ENCODE measurements around the gene GPR84.

GPR84 gene

GRCh38 chr12:54390668-54391551 lies 26.6 kb upstream of the GPR84 start:
- DNase-seq: peak; percentile 11

DNA sequence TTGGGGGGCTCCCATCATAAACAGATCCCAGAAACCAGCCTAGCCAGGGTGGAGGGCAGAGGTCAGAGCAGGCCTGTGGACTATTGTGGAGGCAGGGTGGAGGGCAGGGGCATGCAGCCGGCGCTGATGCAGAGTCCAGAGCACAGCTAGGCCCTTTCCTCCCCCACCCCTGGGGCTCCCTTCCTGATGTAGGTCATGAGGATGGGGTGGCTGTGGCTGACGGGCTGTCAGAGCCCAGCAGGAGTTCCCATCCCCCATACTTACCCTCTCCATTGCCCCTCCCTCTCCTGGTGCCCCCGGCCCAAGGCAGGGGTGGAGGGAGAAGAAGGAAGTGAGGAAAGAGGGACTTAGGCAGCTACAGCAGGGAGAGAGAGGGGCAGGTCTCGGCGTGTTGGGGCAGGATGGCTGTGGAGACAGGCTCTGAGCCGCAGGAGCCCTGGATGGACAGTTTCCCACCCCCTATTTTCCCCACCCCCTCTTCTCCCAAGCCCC lies 25.9 kb upstream of the GPR84 start:
- peak; percentile 47 for DNase-seq

DNA sequence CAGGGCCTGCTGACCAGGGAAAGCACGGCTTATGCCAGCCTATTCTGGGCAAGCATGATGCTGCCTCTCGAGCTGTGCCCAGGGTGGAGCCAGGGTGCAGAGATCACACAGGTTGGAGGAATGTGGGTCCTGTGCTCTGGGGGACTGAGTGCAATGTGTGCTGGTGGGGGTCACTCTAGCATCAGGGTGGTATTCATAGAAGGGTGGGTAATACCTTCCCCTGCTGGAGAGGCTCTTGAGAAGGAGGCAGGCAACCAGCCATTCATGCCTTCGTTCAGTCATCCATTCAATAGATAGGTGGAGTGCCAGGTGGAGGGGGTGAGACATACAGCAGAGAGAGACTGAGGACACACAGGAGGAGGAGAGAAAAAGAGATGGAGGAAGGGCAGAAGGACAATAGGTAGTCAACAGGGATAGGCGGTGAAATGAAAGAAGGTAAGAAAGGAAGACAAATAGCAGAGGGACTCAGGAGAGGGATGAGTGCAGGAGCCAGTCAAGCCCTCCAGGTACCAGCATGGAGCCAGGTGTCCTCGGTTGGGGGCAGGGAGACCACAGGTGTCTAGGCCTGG lies 25.4 kb upstream of the GPR84 start:
- DNase-seq: no peak

DNA sequence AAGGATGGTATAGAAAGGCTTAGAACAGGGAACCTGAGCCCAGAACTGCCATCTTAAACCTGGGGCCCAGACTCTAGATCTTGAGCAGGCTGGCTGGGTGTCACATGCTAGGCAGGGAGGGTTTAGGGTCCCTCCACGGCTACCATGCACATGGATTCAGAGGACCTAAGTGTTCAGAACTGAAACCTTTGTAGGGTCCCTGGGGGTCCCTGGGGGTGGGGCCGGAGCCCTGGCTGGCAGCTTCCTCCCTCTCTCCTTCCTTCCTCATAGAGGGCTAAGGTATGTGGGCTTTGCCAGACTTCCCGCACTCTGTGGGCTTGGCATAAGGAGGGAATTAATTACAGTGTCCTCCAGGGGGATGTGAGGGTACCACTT lies 24.8 kb upstream of the GPR84 start:
- DNase-seq: no peak

GRCh38 chr12:54388237-54389133 lies 24.2 kb upstream of the GPR84 start:
- no peak for DNase-seq

DNA sequence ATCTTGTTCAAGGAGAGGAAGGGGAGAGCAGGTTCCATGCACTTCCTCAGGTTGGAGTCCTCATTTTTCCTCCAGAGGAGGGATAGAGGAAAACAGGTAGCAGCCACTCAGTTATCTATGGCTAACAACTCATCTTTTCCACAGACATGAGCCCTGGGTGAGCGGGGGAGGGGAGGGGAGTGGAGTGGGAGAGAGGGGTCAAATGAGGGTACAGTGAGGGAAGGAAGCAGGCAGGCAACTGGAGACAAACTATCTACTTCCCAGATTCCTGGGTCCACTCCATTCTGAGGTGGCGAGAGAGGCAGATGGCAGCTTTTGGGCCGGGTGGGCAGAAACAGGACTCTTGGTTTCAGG lies 22.8 kb upstream of the GPR84 start:
- DNase-seq: no peak

DNA sequence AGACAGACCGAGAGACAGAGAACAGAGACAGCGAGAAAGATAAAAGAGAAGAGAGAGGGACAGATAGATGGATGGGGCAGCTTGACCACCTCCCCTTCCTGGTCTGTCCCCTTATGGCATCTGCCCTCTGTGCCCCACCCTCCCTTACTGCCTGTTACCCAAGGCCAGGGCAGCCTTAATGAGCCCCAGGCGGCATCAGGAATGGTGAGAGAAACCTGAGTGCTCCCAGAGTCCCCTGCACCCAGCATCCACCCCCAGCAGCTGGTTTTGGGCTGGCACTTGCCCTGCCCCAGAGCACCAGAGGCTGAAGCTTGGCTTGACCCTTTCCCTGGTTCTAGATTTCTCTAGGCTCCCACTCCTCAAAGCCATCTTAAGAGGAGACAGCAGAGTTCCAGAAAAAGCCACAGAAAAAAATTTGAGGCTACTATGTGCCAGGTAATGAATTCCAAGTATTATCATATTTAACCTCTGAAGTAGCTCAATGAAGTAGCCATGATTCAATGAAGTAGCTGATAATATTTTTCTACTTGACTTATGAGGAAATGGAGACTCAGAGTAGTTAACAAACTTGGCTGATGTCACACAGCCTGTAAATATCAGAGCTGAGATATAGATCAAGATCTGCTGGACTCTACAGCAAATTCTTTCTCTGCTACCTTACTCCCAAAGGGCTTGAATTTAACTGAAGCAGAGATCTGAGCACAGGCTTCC lies 22.3 kb upstream of the GPR84 start:
- no peak for DNase-seq

GRCh38 chr12:54385251-54385914 lies 21.1 kb upstream of the GPR84 start:
- no peak for DNase-seq

GRCh38 chr12:54384591-54385041 lies 20.3 kb upstream of the GPR84 start, which contains the start of gene ZNF385A:
Gene ZNF385A, minus strand, starts transcription at chr12:54384733. Its CDS starts 219 bp downstream, at chr12:54384514.
- no peak for DNase-seq

GRCh38 chr12:54383041-54383609 lies 18.8 kb upstream of the GPR84 start:
- no peak for DNase-seq

- DNase-seq: no peak
Measured at GRCh38 chr12:54381136-54381535, 16.9 kb upstream of the GPR84 start.

DNA sequence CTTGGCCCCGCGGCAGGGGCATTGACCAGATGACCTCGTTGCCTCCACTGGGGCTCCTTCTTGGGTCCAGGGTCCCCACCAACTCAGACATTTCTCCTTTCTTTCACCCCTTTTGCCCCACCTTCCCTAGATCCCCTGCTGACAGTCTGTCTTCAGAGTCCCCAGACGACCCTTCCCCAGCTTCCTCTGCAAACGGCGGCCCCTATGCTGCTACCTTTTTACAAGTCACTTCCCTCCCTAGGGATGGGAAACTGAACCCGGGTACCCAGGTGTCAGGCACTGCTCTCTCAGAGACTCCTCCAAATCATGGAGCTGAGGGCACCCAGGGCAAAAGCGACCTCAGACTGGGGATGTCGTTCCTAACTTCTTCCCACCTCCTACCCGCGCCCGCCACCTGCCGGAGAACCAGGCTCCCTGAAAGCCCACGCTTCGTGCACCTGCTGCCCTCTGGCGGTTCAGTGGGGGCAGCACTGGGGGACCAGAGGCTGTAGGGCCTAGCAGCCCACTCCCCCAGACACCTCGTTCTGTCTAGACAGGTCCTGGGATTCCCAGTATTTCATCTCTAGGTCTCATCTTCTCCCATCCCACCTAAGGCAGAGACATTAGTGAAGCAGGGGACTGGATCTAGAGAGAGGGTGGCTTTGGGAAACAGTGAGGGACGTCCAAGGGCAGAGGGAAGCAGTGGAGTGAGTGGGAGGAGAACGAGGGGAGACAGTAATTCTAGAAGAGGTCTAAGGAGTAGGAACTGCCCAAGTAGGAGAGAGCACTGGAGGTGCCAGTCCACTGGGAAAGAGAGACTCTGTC lies 15.3 kb upstream of the GPR84 start:
- DNase-seq: peak; percentile 75

DNA sequence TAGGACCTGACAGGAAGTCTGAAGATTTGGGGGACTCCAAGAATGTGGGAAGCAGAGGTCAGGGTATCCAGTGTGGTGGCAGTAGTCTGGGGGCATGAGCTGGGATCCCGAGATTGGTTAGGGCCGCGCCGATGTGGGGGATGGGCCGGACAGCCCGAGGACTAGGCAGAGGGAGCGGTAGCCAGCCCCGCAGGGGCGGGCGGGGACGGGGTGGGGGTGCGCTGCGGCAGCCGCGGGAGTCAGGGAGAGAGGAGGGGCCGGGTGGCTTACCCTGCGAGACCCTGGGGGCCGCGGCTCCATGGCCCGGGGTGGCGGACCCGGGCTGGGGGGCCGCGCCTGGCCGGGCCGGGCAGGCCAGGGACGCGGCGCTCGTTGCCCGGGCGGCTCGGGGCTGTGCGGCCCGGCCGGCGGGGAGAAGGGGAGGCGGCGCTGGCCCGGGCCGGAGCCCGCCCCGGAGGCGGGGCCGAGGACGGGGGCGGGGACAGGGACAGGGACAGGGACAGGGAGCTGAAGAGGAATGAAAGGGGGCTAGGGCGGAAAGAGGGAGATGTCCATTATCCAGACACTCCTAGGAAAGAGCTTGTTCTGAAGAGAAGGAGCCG lies 14.6 kb upstream of the GPR84 start:
- DNase-seq: peak; percentile 14

GRCh38 chr12:54377797-54378515 lies 13.7 kb upstream of the GPR84 start:
- no peak for DNase-seq

DNA sequence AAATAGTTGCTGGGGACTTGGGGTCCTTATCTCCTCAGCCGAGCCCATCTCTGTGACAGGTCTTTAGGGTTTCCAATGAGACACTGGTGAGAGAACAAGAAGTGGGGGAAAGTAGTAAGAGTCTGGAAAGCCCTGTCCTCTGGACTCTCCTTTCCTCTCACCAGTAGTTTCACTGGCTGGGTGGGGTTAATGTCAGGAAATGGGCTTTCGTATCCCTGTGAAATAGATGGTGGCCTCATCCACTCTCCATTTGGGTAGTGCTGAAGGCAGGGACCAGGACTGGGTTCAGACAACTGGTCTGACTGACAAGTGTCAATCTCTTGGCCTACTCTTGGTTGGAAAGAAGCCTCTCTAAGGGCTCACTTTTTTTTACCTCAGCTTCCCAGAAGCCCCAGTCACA lies 12.7 kb upstream of the GPR84 start:
- DNase-seq: no peak

DNA sequence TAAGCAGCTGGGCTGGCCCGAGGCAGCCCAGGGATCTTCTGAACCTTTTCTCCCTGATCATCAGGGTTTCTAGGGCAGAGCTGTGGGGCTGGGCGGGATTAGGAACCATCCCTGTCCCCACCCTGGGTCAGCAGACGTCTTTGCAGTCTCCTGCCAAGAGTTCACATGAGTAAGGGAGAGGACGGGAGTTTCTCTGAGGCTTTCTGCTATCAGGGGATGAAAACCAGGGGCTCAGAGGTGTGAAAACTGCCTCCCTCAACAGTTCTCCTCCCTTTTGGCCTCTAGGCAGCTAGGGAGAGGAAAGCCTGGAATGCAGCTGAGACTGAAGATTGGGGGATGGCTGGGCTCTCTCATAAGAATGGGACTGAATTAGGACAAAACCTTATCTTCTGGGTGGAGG lies 12.3 kb upstream of the GPR84 start:
- no peak for DNase-seq

- no peak for DNase-seq
Measured at GRCh38 chr12:54375259-54375579, 10.9 kb upstream of the GPR84 start.

GRCh38 chr12:54374562-54375258 lies 10.4 kb upstream of the GPR84 start:
- peak; percentile 26 for DNase-seq

All from NCI-H1105 treated with DMSO at 0.1 percent for 48 hours (cell line).